Muscle layer of duodenum (tissue), 2 donors: ENCODE measurements around the gene NPIPB6.

Experiments
- H3K27ac ChIP-seq: one replicate; pipeline ENCODE4 v1.7.0; 2013; ENCODE audit warnings: mild to moderate bottlenecking, low read length
- H3K27me3 ChIP-seq: one replicate; pipeline ENCODE4 v1.7.0; 2013; ENCODE audit warnings: low read depth, mild to moderate bottlenecking, control low read depth, low read length
- H3K36me3 ChIP-seq, 2 donors: one replicate each; pipeline ENCODE4 v1.7.0; 2013; ENCODE audit warnings: low read length in 2 of 2, control low read depth in 1 of 2, mild to moderate bottlenecking in 1 of 2; ENCODE audit not compliant: insufficient read depth in 2 of 2, control insufficient read depth in 1 of 2
- H3K4me1 ChIP-seq, 2 donors: one replicate each; pipeline ENCODE4 v1.7.0; 2013; ENCODE audit warnings: low read length in 2 of 2, mild to moderate bottlenecking in 2 of 2, control low read depth in 1 of 2, moderate library complexity in 1 of 2; ENCODE audit not compliant: insufficient read depth in 2 of 2, control insufficient read depth in 1 of 2
- H3K4me3 ChIP-seq, 2 donors: one replicate each; pipeline ENCODE4 v1.7.0; 2013; ENCODE audit warnings: low read length in 2 of 2, low read depth in 1 of 2, mild to moderate bottlenecking in 1 of 2
- H3K9me3 ChIP-seq, 2 donors: one replicate each; pipeline ENCODE4 v1.7.0; 2013; ENCODE audit warnings: low read length in 2 of 2, control low read depth in 1 of 2, mild to moderate bottlenecking in 1 of 2; ENCODE audit not compliant: control insufficient read depth in 1 of 2
- donor health status: healthy.

The NPIPB6 gene

GRCh38 chr16:28320023-28320561, 43.2 kb downstream of the NPIPB6 start:
- no peaks in the 10 kb centered on the region for H3K4me1 ChIP-seq
- no peaks in the 10 kb centered on the region for H3K27me3 ChIP-seq
- no peaks in the 10 kb centered on the region for H3K36me3 ChIP-seq
- H3K9me3 ChIP-seq = no peaks in the 10 kb centered on the region
- H3K27ac ChIP-seq = no peak overlapping the region
- H3K4me3 ChIP-seq = no peak overlapping the region

- Histone ChIP-seq H3K4me3 (no peak overlapping the region), H3K9me3 (no peaks in the 10 kb centered on the region), H3K4me1 (no peaks in the 10 kb centered on the region), H3K36me3 (no peaks in the 10 kb centered on the region), H3K27me3 (no peaks in the 10 kb centered on the region), H3K27ac (no peak overlapping the region)
These were observed 43.8 kb downstream of the NPIPB6 start for GRCh38 chr16:28319476-28320022.

- Histone ChIP-seq H3K4me1 (no peaks in the 10 kb centered on the region), H3K9me3 (no peaks in the 10 kb centered on the region), H3K36me3 (no peaks in the 10 kb centered on the region), H3K27me3 (no peaks in the 10 kb centered on the region), H3K4me3 (no peak overlapping the region), H3K27ac (no peak overlapping the region)
These were observed 45.1 kb downstream of the NPIPB6 start for GRCh38 chr16:28318042-28318744.

GRCh38 chr16:28317040-28317880, 46.0 kb downstream of the NPIPB6 start:
- Histone ChIP-seq H3K9me3 (no peaks in the 10 kb centered on the region), H3K4me1 (no peaks in the 10 kb centered on the region), H3K27me3 (no peaks in the 10 kb centered on the region), H3K36me3 (no peaks in the 10 kb centered on the region), H3K4me3 (no peak overlapping the region), H3K27ac (no peak overlapping the region)

GRCh38 chr16:28316054-28316453, 47.3 kb downstream of the NPIPB6 start:
- Histone ChIP-seq H3K36me3 (no peaks in the 10 kb centered on the region), H3K4me3 (no peak overlapping the region), H3K9me3 (no peaks in the 10 kb centered on the region), H3K27me3 (no peaks in the 10 kb centered on the region), H3K27ac (no peak overlapping the region), H3K4me1 (no peaks in the 10 kb centered on the region)

- Histone ChIP-seq H3K27ac (no peak overlapping the region), H3K4me3 (no peak overlapping the region), H3K27me3 (no peaks in the 10 kb centered on the region), H3K9me3 (no peaks in the 10 kb centered on the region), H3K36me3 (no peaks in the 10 kb centered on the region), H3K4me1 (no peaks in the 10 kb centered on the region)
These were observed 49.7 kb downstream of the NPIPB6 start for GRCh38 chr16:28313587-28313986.

GRCh38 chr16:28312327-28312726, 51.0 kb downstream of the NPIPB6 start:
- no peak overlapping the region for H3K4me3 ChIP-seq
- no peaks in the 10 kb centered on the region for H3K27me3 ChIP-seq
- no peaks in the 10 kb centered on the region for H3K36me3 ChIP-seq
- H3K27ac ChIP-seq = no peak overlapping the region
- no peaks in the 10 kb centered on the region for H3K4me1 ChIP-seq
- H3K9me3 ChIP-seq = no peaks in the 10 kb centered on the region

GRCh38 chr16:28311913-28312312, 51.4 kb downstream of the NPIPB6 start:
- H3K4me1 ChIP-seq = no peaks in the 10 kb centered on the region
- no peaks in the 10 kb centered on the region for H3K9me3 ChIP-seq
- no peaks in the 10 kb centered on the region for H3K36me3 ChIP-seq
- no peak overlapping the region for H3K4me3 ChIP-seq
- no peak overlapping the region for H3K27ac ChIP-seq
- no peaks in the 10 kb centered on the region for H3K27me3 ChIP-seq

GRCh38 chr16:28311413-28311812, 51.9 kb downstream of the NPIPB6 start:
- Histone ChIP-seq H3K27ac (no peak overlapping the region), H3K36me3 (no peaks in the 10 kb centered on the region), H3K27me3 (no peaks in the 10 kb centered on the region), H3K9me3 (no peaks in the 10 kb centered on the region), H3K4me3 (no peak overlapping the region), H3K4me1 (no peaks in the 10 kb centered on the region)

GRCh38 chr16:28310796-28311195, 52.5 kb downstream of the NPIPB6 start:
- no peaks in the 10 kb centered on the region for H3K4me1 ChIP-seq
- no peak overlapping the region for H3K4me3 ChIP-seq
- H3K27ac ChIP-seq = no peak overlapping the region
- no peaks in the 10 kb centered on the region for H3K9me3 ChIP-seq
- no peaks in the 10 kb centered on the region for H3K27me3 ChIP-seq
- no peaks in the 10 kb centered on the region for H3K36me3 ChIP-seq

- H3K4me1 ChIP-seq = no peaks in the 10 kb centered on the region
- H3K36me3 ChIP-seq = no peaks in the 10 kb centered on the region
- no peak overlapping the region for H3K4me3 ChIP-seq
- H3K9me3 ChIP-seq = no peaks in the 10 kb centered on the region
- no peaks in the 10 kb centered on the region for H3K27me3 ChIP-seq
- no peak overlapping the region for H3K27ac ChIP-seq
These were observed 53.4 kb downstream of the NPIPB6 start for GRCh38 chr16:28309811-28310311.
